ENCODE results near the gene CCDC50.

CCDC50 gene

GRCh38 chr3:191424881-191425280 lies 95.7 kb downstream of the CCDC50 start:
- H3K27me3 Mint-ChIP-seq (ENCODE audit: low read depth), result no peaks in the 10 kb centered on the region
- no peak overlapping the region for H3K4me3 Mint-ChIP-seq
- H3K9me3 Mint-ChIP-seq, result no peaks in the 10 kb centered on the region
- H3K4me1 Mint-ChIP-seq, result peaks cover 10% of the 10 kb centered on the region
- H3K36me3 Mint-ChIP-seq (ENCODE audit: low read depth), result no peaks in the 10 kb centered on the region
- no peak overlapping the region for H3K27ac Mint-ChIP-seq
- TF ChIP-seq, protein P1, sequence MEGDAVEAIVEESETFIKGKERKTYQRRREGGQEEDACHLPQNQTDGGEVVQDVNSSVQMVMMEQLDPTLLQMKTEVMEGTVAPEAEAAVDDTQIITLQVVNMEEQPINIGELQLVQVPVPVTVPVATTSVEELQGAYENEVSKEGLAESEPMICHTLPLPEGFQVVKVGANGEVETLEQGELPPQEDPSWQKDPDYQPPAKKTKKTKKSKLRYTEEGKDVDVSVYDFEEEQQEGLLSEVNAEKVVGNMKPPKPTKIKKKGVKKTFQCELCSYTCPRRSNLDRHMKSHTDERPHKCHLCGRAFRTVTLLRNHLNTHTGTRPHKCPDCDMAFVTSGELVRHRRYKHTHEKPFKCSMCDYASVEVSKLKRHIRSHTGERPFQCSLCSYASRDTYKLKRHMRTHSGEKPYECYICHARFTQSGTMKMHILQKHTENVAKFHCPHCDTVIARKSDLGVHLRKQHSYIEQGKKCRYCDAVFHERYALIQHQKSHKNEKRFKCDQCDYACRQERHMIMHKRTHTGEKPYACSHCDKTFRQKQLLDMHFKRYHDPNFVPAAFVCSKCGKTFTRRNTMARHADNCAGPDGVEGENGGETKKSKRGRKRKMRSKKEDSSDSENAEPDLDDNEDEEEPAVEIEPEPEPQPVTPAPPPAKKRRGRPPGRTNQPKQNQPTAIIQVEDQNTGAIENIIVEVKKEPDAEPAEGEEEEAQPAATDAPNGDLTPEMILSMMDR (IDR thresholded peaks at IDR 0.05; ENCODE audit: unreplicated experiment in 3 of 3), result no peak

DNA sequence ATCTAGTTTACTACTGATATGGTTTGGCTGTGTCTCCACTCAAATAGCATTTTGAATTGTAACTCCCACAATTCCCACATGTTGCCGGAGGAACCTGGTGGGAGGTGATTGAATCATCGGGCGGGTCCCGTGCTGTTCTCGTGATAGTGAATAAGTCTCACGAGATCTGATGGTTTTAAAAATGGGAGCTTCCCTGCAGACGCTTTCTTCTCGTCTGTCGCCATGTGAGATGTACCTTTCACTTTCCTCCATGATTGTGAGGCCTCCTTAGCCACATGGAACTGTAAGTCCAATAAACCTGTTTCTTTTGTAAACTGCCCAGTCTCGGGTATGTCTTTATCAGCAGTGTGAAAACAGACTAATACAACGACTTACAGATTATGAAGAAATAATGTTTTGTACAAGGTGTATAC lies 96.1 kb downstream of the CCDC50 start:
- Mint-ChIP-seq H3K4me3 (no peak overlapping the region), H3K4me1 (peaks cover 10% of the 10 kb centered on the region), H3K27me3 (ENCODE audit: low read depth) (no peaks in the 10 kb centered on the region), H3K36me3 (ENCODE audit: low read depth) (no peaks in the 10 kb centered on the region), H3K27ac (no peak overlapping the region), H3K9me3 (no peaks in the 10 kb centered on the region)
- TF ChIP-seq, protein P1 (IDR thresholded peaks at IDR 0.05; ENCODE audit: unreplicated experiment in 3 of 3), result no peak

DNA sequence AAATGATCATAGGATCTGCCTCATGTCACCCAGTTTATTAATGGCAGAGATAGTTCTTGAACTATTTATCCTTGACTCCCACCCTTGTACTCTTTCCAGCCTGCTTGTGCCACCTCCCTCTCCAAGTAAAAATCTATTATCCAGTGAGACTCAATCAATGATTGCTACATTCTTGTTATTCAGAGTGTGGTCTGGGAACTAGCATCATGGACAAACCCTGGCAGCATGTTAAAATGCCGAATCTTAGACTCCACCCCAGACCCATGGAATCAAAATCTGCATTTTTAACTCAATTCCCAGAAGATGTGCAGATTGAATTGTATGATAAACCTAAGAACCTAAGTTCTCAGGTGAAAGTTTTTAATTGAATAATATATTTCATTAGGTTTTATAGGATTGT lies 97.1 kb downstream of the CCDC50 start:
- Mint-ChIP-seq H3K27me3 (ENCODE audit: low read depth) (no peaks in the 10 kb centered on the region), H3K4me3 (no peak overlapping the region), H3K9me3 (peaks cover 1% of the 10 kb centered on the region), H3K4me1 (peaks cover 10% of the 10 kb centered on the region), H3K36me3 (ENCODE audit: low read depth) (no peaks in the 10 kb centered on the region), H3K27ac (no peak overlapping the region)
- TF ChIP-seq, protein P1 (IDR thresholded peaks at IDR 0.05; ENCODE audit: unreplicated experiment in 3 of 3), result no peak

- no peaks in the 10 kb centered on the region for H3K27me3 Mint-ChIP-seq (ENCODE audit: low read depth)
- H3K27ac Mint-ChIP-seq, result no peak overlapping the region
- no peaks in the 10 kb centered on the region for H3K36me3 Mint-ChIP-seq (ENCODE audit: low read depth)
- H3K4me3 Mint-ChIP-seq, result no peak overlapping the region
- peaks cover 10% of the 10 kb centered on the region for H3K4me1 Mint-ChIP-seq
- TF ChIP-seq, protein P1 (IDR thresholded peaks at IDR 0.05; ENCODE audit: unreplicated experiment in 3 of 3), result no peak
- H3K9me3 Mint-ChIP-seq, result peaks cover 2% of the 10 kb centered on the region
These were observed 99.0 kb downstream of the CCDC50 start for GRCh38 chr3:191428177-191428576.

DNA sequence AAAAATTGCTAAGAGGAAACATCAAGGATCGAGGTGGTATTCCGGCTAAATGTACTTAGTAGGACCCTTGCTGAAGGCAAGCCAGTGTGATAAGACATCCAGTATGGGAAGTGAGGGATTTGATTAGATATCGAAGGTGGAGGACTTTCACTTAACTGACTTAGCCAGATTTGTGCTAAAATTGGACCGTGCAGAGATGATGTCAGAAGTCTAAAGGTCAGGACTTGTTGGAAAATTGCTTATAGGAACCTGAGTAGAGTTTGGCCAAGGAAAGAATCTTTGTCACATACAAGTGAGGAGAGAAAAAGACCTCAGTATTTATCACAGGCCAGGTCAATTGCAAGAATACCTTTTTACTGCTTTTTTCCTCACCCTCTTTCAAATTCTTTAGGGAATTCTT lies 100.9 kb downstream of the CCDC50 start:
- Mint-ChIP-seq H3K4me1 (peaks cover 3% of the 10 kb centered on the region), H3K9me3 (peaks cover 2% of the 10 kb centered on the region), H3K27ac (no peak overlapping the region), H3K4me3 (no peak overlapping the region), H3K36me3 (ENCODE audit: low read depth) (no peaks in the 10 kb centered on the region), H3K27me3 (ENCODE audit: low read depth) (no peaks in the 10 kb centered on the region)
- TF ChIP-seq, protein P1 (IDR thresholded peaks at IDR 0.05; ENCODE audit: unreplicated experiment in 3 of 3), result no peak

DNA sequence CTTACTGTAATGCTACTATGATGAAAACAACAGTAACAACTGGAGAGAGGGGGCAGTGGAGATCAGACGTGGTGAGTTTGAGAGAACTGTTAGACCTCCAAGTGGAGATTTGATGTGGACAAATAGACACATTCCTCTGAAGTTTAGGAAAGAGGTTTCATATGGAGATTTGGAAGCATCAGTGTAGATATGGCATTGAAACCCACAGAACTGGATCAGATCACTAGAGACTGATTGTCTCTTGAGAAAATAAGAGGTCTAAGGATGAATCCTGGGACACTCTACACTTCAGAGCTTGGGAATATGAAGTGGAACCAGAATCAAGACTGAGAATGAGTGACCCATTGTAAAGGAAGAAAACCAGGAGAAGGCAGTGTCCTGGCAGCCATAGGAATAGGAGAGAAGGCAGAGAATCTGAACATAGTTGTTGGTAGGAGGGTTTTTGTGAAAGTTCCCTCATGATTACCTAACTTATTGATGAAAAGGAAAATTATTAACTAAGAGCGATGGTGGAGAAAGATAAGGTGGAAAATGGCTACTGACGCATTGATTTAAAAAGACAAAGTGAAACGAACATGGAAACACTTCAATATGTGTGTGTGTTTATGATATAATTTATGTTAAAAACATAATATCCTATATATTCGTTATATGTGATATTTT lies 102.1 kb downstream of the CCDC50 start:
- Mint-ChIP-seq H3K4me1 (no peaks in the 10 kb centered on the region), H3K27me3 (ENCODE audit: low read depth) (no peaks in the 10 kb centered on the region), H3K4me3 (no peak overlapping the region), H3K27ac (no peak overlapping the region), H3K9me3 (peaks cover 2% of the 10 kb centered on the region), H3K36me3 (ENCODE audit: low read depth) (no peaks in the 10 kb centered on the region)
- TF ChIP-seq, protein P1 (IDR thresholded peaks at IDR 0.05; ENCODE audit: unreplicated experiment in 3 of 3), result no peak

Data from nephron (organoid).